GM10847 (cell line): Measurements from ENCODE around the gene ASS1.

Experiments used
- POLR2A ChIP-seq: IDR thresholded peaks from 2 replicates; pipeline ENCODE4 v1.6.1; 2011; ENCODE audit not compliant: insufficient read length; ENCODE audit errors: extremely low read depth

ASS1 gene

GRCh38 chr9:130470269-130470668 is 25.5 kb downstream of the ASS1 start:
- TF ChIP-seq POLR2A: no peak

- no peak for TF ChIP-seq POLR2A
Measured at GRCh38 chr9:130470950-130471349, 26.2 kb downstream of the ASS1 start.

- TF ChIP-seq POLR2A: no peak
Measured at GRCh38 chr9:130471411-130472183, 26.8 kb downstream of the ASS1 start.

- no peak for TF ChIP-seq POLR2A
Measured at GRCh38 chr9:130472184-130472705, 27.5 kb downstream of the ASS1 start.

- TF ChIP-seq POLR2A: no peak
Measured at GRCh38 chr9:130473009-130473408, 28.2 kb downstream of the ASS1 start.

- no peak for TF ChIP-seq POLR2A
Measured at GRCh38 chr9:130473566-130473965, 28.8 kb downstream of the ASS1 start.

GRCh38 chr9:130474106-130474505 is 29.3 kb downstream of the ASS1 start:
- TF ChIP-seq POLR2A: no peak

GRCh38 chr9:130476151-130476730 is 31.5 kb downstream of the ASS1 start:
- TF ChIP-seq POLR2A: no peak

GRCh38 chr9:130477564-130477963 is 32.8 kb downstream of the ASS1 start:
- TF ChIP-seq POLR2A: no peak

GRCh38 chr9:130478152-130478551 is 33.4 kb downstream of the ASS1 start:
- no peak for TF ChIP-seq POLR2A

GRCh38 chr9:130478736-130479575 is 34.2 kb downstream of the ASS1 start:
- no peak for TF ChIP-seq POLR2A

- TF ChIP-seq POLR2A: no peak
Measured at GRCh38 chr9:130479587-130479986, 34.8 kb downstream of the ASS1 start.

- no peak for TF ChIP-seq POLR2A
Measured at GRCh38 chr9:130480673-130481072, 35.9 kb downstream of the ASS1 start.

- no peak for TF ChIP-seq POLR2A
Measured at GRCh38 chr9:130482463-130482862, 37.7 kb downstream of the ASS1 start.

- no peak for TF ChIP-seq POLR2A
Measured at GRCh38 chr9:130483371-130483971, 38.7 kb downstream of the ASS1 start.
